Choroid plexus epithelial cell (primary cell): ENCODE measurements around the gene TOX2.

Experiments used
- DNase-seq: peaks from one replicate; pipeline ENCODE4 v3.0.0-alpha.2; 2010; ENCODE audit warnings: low read depth
- H3K4me3 ChIP-seq: 2 replicates; pipeline ENCODE4 v1.5.1; 2011; ENCODE audit warnings: low read depth, mild to moderate bottlenecking, control low read depth, low read length, moderate library complexity
- TF ChIP-seq, protein P1 (sequence below): conservative IDR thresholded peaks from 2 replicates; pipeline ENCODE4 v1.5.1; 2011; ENCODE audit warnings: low read depth, mild to moderate bottlenecking, control low read depth, inconsistent platforms, low read length, moderate library complexity

The TOX2 gene

DNA sequence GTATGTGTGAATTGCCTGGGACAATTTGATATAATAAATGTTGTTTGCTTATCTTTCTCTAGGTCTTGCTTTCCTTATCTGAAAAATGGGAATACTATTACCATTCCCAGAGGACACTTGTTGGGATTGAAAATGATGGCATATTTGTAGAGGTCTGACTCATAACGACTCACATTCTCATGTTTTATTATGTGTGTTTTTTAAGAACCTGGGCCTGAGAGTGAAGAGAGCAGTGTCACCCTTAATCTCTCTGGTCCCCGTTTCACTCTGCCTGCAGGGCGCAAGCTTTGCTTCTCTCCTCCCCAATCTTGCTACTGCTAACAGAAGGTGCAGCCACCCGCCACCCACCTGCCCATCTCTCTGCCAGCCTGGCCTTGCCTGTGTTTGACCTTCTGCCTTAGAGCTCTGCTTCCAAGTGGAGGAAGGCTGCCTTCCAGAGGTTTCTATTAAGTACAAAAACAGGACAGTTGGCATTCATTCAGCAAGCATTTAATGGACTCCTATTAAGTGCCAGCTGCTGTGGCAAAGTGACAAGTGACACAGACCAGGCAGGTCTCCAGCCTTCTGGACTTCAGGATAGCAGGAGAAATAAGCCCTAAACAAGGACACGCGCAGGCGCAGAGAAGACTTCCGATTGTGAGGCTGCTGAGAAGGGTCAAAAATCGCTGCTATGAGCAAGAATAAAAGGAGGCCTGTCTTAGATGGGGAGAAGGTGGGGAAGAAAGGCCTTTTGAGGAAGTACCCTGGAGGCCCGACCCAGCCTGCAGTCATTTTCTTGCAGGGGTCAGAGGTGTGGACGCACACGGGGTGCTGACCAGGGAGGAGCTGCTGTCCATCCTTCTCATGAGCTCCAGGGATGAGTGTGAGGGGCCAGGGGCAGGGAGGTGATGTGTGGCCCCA is 159.8 kb downstream of the TOX2 start:
- peak; percentile 33 for DNase-seq
- TF ChIP-seq, protein P1, sequence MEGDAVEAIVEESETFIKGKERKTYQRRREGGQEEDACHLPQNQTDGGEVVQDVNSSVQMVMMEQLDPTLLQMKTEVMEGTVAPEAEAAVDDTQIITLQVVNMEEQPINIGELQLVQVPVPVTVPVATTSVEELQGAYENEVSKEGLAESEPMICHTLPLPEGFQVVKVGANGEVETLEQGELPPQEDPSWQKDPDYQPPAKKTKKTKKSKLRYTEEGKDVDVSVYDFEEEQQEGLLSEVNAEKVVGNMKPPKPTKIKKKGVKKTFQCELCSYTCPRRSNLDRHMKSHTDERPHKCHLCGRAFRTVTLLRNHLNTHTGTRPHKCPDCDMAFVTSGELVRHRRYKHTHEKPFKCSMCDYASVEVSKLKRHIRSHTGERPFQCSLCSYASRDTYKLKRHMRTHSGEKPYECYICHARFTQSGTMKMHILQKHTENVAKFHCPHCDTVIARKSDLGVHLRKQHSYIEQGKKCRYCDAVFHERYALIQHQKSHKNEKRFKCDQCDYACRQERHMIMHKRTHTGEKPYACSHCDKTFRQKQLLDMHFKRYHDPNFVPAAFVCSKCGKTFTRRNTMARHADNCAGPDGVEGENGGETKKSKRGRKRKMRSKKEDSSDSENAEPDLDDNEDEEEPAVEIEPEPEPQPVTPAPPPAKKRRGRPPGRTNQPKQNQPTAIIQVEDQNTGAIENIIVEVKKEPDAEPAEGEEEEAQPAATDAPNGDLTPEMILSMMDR = no peak
- H3K4me3 ChIP-seq = no peak overlapping the region

DNA sequence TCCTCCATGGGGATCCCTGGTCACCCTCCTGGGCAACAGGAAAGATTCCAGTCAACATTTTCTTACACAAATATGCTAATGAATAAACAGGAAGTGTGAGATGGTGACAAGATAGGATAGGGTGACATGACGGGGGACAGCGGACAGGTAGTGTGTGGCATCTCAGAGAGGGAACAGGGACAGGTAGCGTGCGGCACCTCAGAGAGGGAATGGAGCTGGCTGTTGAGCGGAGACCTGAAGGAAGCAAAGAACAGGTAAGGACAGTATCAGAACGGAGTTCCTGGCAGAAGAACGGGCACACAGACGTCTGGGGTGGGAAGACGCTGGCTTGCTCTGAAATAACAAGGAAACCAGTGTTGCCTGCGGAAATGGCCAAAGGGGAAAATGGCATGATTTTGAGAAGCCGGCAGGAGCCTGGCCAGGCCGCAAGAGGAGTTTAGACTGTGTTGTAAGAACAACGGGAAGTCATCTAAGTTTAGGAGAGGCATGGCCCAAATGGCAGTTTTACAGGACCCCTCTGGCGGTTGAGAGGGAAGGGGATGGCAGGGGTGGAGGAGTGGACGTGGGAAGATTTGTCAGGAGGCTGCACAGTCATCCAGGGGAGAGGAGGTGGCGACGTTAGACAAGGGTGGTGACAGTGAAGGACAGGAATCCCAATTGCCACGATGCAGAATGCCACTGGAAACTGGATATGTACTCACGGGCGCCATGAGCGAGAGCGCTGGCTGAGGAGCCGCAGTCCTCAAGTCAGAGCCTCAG is 160.7 kb downstream of the TOX2 start:
- no peak overlapping the region for H3K4me3 ChIP-seq
- TF ChIP-seq, protein P1 = no peak
- no peak for DNase-seq

DNA sequence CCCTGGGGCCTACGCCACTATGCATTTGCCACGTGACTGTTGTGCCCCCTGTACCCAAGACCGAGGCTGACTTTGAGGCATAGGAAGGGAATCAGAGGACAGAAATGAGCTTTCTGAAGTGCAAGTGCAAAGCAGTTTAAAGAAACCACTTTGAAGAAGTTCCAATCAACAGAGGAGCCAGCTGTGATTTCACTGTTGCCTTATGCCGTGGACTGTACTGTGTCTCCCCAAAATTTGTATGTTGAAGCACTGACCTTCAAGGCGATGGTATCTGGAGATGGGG is 161.2 kb downstream of the TOX2 start:
- H3K4me3 ChIP-seq = no peak overlapping the region
- DNase-seq = no peak
- TF ChIP-seq, protein P1 = no peak

DNA sequence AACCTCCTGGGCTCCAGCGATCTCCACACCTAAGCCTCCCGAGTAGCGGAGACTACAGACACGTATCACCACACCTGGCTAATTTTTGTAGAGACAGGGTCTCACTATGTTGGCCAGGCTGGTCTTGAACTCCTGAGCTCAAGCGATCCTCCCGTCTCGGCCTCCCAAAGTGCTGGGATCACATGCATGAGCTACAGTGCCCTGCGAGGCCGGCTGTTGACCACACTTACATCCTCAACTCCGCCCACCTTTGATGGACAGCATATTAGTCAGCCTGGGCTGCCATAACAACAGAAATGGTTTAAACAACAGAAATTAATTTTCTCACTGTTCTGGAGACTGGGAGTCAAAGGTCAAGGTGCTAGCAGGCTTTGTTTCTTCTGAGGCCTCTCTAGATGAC is 164.6 kb downstream of the TOX2 start:
- peak; percentile 32 for DNase-seq
- no peak overlapping the region for H3K4me3 ChIP-seq
- TF ChIP-seq, protein P1 = no peak

DNA sequence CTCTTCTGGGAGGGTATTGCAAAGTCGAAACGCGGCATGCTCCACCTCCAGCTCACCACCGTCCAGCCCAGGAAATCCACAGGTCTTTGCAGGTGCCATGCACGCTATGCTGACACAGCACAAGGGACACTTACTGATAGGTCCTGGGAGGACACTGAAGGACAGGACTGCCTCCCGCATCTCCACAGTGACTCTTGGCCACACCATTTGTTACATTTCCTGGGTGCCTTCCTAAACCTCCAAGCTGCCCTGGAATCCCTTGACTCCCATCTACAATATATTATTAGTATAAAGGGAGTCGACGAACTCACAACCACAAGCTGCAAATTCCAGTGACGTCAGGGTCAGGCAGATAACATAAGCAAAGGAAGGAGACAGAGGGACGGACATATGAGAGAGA is 165.4 kb downstream of the TOX2 start:
- DNase-seq = peak; percentile 56
- TF ChIP-seq, protein P1 = no peak
- no peak overlapping the region for H3K4me3 ChIP-seq

DNA sequence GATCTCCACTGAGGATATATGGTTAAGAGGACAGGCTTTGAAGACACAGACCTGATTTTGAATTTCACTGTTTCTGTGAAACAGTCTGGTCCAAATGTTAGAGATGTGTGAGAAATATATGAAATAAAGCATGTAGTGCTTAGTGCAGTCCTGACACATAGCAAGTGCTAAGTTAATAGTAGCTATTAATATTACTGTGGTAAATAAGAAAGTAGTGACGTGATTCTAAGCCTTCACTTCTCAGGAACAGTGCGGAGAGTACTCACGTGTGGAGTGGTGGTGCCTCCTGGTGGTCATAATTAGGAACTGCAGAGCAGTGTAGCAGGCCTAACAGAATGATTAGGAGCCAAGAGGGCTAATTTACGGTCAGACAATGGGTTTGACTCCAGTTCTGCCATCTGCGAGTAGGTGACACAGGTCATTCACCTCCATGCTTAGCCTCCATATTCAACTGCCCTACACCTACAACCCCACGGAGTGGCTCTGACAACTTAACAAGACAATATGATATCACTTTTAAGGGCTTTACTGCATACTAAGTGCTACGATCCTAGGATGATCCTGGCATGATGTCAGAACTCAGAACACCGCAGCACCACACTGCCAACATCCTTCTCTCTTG is 166.1 kb downstream of the TOX2 start:
- peak; percentile 89 for DNase-seq
- TF ChIP-seq, protein P1 = peak; percentile 99
- no peak overlapping the region for H3K4me3 ChIP-seq
